NB4 (cell line): ENCODE results near the gene IRAK3.

Experiments
- DNase-seq: peaks from one replicate; pipeline ENCODE4 v3.0.0; 2010; ENCODE audit warnings: low read depth
- H3K4me3 ChIP-seq: one replicate; pipeline ENCODE4 v1.5.1; 2011; ENCODE audit warnings: mild to moderate bottlenecking, low read depth, low read length, moderate library complexity
- MYC ChIP-seq: IDR thresholded peaks from 2 replicates; pipeline ENCODE4 v1.6.1; 2011; ENCODE audit warnings: low read depth, low read length
- POLR2A ChIP-seq: IDR thresholded peaks from 2 replicates; pipeline ENCODE4 v1.6.1; 2011; ENCODE audit warnings: mild to moderate bottlenecking; ENCODE audit not compliant: insufficient read length; ENCODE audit errors: extremely low read depth
- TF ChIP-seq, protein P1 (sequence below): IDR thresholded peaks from 2 replicates; pipeline ENCODE4 v1.6.1; 2011; ENCODE audit warnings: low read depth, low read length
- TF ChIP-seq, protein P2 (sequence below): IDR thresholded peaks from one replicate; pipeline ENCODE4 v1.5.1; 2012; ENCODE audit warnings: low read depth, low read length

The IRAK3 gene, protein sequence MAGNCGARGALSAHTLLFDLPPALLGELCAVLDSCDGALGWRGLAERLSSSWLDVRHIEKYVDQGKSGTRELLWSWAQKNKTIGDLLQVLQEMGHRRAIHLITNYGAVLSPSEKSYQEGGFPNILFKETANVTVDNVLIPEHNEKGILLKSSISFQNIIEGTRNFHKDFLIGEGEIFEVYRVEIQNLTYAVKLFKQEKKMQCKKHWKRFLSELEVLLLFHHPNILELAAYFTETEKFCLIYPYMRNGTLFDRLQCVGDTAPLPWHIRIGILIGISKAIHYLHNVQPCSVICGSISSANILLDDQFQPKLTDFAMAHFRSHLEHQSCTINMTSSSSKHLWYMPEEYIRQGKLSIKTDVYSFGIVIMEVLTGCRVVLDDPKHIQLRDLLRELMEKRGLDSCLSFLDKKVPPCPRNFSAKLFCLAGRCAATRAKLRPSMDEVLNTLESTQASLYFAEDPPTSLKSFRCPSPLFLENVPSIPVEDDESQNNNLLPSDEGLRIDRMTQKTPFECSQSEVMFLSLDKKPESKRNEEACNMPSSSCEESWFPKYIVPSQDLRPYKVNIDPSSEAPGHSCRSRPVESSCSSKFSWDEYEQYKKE

DNA sequence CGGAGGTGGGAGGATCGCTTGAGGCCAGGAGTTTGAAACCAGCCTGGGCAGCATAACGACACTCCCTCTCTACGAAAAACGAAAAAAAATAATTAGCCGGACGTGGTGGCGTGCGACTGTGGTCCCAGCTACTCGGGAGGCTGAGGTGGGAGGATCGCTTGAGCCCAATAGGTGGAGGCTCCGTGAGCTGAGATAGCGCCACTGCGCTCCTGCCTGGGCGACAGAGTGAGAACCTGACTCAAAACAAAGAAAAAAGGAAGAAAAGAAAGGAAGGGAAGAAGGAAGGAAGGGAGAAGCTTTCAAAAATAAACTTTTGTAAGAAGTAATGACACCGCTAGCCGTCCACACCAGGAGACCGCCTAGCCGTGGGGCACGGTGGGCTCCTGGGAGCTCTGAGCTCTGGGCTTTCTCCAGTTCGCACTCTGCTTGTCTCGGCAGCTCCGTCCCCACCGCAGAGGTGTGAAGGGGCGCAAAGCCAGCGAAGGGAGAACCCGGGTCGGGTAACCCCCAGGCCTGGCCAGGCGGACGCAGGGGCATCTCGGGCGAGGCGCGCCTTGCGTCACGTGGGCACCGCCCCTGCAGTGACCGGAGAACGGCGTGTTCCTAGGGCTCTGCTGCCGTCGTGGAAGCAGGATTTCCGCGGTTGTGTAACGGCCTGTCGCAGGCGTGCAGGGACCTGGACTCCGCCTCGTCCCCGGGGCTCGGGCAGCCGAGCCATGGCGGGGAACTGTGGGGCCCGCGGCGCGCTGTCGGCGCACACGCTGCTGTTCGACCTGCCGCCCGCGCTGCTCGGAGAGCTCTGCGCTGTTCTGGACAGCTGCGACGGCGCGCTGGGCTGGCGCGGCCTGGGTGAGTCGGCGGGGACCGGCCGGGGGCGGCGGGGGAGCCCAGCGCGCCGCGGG, at the start of gene IRAK3:
Gene IRAK3 (plus strand): TSS at position 631 of the 902 bp plus-strand sequence. CDS start 86 bp downstream, at position 717.
- peak within 1 kb of the TSS; percentile 87 for H3K4me3 ChIP-seq
- DNase-seq = peak; percentile 94

DNA sequence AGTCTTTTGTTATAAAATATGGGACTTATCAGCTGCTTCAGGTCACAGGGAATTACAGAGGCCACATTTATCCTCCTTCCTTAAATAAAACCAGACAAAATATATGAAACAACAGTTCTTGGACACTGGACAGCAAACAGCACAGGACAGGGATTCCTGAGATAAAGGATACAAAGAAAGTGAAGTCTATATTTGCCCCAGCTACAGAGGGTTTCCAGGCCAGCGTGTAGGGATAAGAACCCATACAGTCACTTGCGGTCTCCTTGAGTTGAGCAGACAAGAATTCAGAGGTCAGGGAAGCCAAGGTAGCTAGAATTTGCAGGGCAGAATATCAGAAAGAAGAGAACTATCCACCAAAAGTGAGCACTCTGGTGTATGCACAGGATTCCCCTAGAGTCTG, 49.7 kb upstream of the IRAK3 start:
- DNase-seq = no peak
- H3K4me3 ChIP-seq = no peak overlapping the region
- TF ChIP-seq, protein P1, sequence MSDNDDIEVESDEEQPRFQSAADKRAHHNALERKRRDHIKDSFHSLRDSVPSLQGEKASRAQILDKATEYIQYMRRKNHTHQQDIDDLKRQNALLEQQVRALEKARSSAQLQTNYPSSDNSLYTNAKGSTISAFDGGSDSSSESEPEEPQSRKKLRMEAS = no peak
- TF ChIP-seq POLR2A (no peak), MYC (no peak)
- TF ChIP-seq, protein P2, sequence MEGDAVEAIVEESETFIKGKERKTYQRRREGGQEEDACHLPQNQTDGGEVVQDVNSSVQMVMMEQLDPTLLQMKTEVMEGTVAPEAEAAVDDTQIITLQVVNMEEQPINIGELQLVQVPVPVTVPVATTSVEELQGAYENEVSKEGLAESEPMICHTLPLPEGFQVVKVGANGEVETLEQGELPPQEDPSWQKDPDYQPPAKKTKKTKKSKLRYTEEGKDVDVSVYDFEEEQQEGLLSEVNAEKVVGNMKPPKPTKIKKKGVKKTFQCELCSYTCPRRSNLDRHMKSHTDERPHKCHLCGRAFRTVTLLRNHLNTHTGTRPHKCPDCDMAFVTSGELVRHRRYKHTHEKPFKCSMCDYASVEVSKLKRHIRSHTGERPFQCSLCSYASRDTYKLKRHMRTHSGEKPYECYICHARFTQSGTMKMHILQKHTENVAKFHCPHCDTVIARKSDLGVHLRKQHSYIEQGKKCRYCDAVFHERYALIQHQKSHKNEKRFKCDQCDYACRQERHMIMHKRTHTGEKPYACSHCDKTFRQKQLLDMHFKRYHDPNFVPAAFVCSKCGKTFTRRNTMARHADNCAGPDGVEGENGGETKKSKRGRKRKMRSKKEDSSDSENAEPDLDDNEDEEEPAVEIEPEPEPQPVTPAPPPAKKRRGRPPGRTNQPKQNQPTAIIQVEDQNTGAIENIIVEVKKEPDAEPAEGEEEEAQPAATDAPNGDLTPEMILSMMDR = no peak

More for the DNA sequence above, at the start of gene IRAK3:
- peak; percentile 78 for TF ChIP-seq POLR2A
- TF ChIP-seq, protein P1 = peak; percentile 94
- TF ChIP-seq MYC = peak; percentile 86
- TF ChIP-seq, protein P2 = no peak

DNA sequence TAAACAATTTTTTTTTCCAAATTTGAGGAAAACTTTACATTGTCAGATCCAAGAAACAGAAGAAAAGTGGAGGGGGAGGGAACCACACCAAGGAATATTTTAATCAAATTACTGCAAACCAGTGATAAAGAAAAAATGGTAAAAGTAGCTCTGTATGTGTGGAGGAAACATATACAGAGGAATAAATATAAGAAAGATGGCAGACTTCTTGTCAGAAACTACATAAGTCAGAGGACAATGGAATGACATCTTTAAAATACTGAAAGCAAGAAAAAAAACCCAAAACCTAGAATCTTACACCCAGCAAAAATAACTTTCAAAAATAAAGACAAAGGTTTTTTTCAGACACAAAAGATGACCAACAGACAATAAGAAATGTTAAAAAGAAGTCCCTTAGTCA, 48.3 kb upstream of the IRAK3 start:
- TF ChIP-seq MYC (no peak), POLR2A (no peak)
- TF ChIP-seq, protein P2 = no peak
- TF ChIP-seq, protein P1 = no peak
- DNase-seq = peak; percentile 45
- H3K4me3 ChIP-seq = no peak overlapping the region

DNA sequence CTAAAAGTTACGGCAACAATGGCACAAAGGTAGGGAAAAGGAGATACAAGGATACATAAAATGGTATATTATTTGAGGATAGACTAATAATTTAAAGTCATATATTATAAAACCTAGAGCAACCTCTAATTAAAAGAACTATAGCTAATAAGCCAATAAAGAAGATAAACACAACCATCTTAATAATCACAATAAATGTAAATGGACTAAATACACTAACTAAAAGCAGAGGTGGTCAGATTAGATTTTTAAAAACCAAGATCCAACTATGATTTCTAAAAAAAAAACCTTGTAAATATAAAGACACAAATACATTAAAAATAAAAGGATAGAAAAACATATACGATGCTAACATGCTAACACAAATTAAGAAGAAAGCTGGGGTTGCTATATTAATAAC, 47.7 kb upstream of the IRAK3 start:
- no peak for TF ChIP-seq POLR2A
- no peak overlapping the region for H3K4me3 ChIP-seq
- no peak for DNase-seq

DNA sequence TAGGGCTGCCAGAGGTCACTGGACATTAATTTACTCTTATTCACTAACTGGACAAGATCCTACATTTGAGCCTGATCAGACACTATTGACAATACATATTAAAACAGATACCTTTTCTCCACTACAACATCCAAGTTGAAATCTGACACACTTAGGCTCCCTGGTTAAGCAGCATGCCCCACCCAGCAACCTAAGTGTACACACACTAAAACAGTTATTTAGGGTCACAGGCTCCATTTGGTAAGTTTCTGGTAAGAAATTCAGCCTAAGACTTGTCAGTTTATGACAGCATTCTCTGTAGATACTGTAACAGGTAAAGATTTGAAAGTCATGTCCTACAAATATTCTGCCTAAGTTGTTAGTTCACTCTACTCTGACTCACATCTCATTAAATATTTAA, 46.2 kb upstream of the IRAK3 start:
- no peak for DNase-seq
- H3K4me3 ChIP-seq = no peak overlapping the region
- TF ChIP-seq, protein P2 = no peak
- TF ChIP-seq MYC (no peak), POLR2A (no peak)
- TF ChIP-seq, protein P1 = no peak

DNA sequence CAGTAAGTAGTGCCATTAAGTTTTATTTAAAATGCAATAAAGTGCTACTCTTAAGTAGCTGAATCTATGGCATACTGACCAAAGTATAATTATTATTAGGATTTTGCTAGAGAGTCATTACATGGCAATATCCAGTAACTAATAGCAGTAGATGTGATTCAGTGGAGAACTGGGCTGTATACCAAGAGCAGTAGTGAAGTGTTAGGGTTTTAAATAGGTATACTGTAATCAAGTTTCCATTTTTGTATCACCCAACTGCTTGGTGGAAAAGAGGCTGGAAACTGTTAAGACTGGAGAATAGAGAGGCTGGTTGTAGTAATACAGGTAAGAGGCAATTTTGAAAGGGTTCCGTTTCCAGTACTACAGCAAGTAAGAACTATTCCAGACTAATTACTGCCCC, 45.1 kb upstream of the IRAK3 start:
- no peak for DNase-seq
- TF ChIP-seq, protein P1 = no peak
- TF ChIP-seq, protein P2 = no peak
- no peak for TF ChIP-seq POLR2A
- no peak for TF ChIP-seq MYC
- H3K4me3 ChIP-seq = no peak overlapping the region
